Stimulated activated CD4-positive, alpha-beta T cell treated with anti-CD3 and anti-CD28 coated beads, TNF-alpha, amount 100 ng/mL, for 24 hours (primary cell): ENCODE results near the gene MAN1C1.

Experiments used
- DNase-seq, 3 experiments: peaks; one replicate each; pipeline ENCODE4 v3.0.0-alpha.2; 2020; ENCODE audit warnings: low read depth in 3 of 3

MAN1C1 gene

DNA sequence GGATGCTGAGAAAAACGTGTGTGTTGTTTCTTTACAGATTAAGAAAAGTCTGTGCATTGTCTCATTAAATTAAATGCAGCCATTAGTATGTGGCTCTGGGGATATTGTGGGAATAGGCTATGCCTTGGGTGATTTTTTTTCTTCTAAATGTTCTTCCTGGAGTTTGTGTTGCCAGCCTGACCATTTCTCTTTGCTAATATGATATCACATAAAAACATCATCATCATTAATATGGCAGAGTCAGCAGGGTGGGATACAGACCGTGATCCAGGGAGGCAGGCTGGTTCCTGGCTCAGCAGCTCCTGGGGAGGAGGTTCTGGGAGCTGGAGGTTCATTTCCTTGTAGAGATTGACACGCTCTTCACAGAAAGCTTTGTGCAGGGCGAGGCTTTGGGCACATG is 122.8 kb downstream of the MAN1C1 start:
- no peak for DNase-seq

GRCh38 chr1:25740071-25740470 is 123.5 kb downstream of the MAN1C1 start:
- DNase-seq = no peak

- no peak for DNase-seq
These were observed 125.7 kb downstream of the MAN1C1 start for GRCh38 chr1:25742316-25742715.

- DNase-seq = no peak
These were observed 126.9 kb downstream of the MAN1C1 start for GRCh38 chr1:25743164-25744139.

DNA sequence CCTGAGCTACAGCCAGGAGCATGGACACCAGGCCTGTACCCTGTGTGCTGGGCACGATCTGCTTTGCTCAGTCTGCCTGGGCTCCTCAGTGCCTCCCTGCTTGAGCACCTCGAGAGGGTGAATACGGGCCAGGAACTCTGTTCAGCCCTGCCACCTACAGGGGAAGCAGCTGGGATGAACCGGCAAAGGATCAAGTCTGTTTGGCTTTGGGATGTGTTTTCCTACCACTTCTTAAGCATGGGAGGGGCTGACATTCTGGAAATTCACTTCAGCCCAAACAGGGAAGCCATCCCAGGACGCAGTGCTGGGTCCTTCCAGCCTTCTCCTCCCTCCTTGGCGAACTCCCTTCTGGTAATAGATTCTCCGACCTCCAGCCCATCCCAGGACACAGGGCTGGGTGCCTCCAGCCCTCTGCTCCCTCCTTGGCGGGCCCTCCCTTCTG is 127.6 kb downstream of the MAN1C1 start:
- DNase-seq = no peak

- DNase-seq = no peak
These were observed 128.2 kb downstream of the MAN1C1 start for GRCh38 chr1:25744636-25745425.

GRCh38 chr1:25746299-25747045 is 129.9 kb downstream of the MAN1C1 start:
- no peak for DNase-seq

- DNase-seq = no peak
These were observed 130.6 kb downstream of the MAN1C1 start for GRCh38 chr1:25747046-25747719.

DNA sequence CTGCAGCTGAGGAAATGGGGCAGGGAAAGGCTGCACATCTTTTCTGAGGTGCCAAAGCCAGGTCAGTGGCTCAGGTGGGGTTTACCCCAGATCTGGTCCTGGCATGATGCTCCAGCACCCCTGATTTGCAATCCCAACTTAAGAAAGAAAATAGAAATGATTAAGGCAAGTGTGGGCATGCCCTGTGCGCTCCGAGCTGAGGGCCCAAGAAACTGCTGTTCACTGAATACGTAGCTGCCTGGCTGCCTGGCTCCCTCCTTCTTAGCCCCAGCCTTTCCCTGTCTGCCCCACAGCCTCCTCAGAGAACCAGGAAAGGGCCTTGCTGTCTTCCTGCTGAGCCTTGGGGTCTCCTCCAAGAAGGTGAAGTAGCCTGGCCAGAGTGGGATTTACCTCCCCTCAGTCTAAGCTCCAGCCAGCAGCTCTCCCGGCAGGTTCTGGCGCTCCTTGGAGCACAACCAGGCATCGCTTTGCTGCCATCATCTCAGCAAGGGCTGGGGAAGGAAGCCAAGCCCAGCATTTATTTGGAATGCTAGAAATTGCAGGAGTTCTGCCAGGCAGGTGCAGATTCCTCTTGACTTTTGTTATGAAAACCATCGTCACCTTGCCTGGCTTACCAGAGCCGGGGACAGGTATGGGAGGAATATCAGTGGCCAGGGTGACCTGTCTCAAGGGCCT is 132.1 kb downstream of the MAN1C1 start:
- DNase-seq = no peak

DNA sequence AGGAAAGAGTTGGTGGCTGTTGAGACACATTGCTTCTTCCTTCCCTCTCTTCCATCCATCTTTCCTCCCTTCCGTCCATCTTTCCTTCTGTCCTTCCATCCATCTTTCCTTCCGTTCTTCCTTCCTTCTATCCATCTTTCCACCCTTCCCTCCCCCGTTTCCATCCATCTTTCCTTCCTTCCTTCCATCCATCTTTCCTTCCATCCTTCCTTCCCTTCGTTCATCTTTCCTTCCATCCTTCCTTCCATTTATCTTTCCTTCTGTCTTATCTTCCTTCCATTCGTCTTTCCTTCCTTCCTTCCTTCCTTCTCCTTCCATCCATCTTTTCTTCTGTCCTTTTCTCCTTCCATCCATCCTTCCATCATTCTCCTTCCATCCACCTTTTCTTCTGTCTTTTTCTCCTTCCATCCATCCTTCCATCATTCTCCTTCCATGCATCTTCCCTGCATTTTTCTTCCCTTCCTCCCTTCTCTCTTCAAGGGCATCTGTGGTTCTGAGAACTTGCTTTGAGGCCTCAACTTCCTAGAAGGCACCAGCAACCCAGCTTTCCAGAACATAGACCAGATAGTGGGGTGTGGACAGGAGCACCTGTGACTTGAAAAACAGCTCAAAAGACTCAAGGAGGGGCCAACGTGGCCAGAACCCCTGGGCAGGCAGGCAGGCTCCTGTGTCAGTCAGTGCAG is 134.5 kb downstream of the MAN1C1 start:
- DNase-seq = no peak

GRCh38 chr1:25754470-25755181 is 138.0 kb downstream of the MAN1C1 start:
- DNase-seq = no peak

DNA sequence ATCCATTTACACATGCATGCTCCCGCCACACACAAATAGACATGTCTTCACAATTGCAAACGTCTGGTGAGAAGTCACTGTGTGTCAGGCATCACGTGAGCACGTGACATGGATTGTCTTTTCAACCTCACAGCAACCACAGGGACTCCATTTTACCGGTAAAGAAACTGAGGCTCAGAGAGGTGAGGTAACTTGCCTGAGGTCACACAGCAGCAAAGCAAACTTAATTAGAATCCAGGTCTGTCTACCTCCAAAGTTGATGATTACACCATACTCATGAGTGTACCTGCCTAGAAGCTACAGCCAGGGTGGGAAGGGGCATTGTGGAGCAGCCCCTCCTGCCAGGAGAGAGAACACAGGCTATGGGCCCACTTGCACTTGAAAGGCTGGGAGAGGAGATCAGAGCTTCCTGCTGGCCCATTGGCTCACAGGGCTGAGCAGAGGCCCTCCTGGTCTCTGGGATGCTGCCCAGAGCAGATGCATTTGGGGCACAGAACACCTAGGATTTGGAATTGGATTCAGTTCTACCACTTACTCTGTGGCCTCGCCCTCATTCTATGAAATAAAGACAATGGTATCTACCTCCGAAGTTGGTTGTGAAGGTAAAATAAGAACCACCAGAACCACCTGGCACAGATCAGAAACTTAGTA is 139.0 kb downstream of the MAN1C1 start:
- no peak for DNase-seq

- DNase-seq = no peak
These were observed 139.6 kb downstream of the MAN1C1 start for GRCh38 chr1:25756215-25756614.

DNA sequence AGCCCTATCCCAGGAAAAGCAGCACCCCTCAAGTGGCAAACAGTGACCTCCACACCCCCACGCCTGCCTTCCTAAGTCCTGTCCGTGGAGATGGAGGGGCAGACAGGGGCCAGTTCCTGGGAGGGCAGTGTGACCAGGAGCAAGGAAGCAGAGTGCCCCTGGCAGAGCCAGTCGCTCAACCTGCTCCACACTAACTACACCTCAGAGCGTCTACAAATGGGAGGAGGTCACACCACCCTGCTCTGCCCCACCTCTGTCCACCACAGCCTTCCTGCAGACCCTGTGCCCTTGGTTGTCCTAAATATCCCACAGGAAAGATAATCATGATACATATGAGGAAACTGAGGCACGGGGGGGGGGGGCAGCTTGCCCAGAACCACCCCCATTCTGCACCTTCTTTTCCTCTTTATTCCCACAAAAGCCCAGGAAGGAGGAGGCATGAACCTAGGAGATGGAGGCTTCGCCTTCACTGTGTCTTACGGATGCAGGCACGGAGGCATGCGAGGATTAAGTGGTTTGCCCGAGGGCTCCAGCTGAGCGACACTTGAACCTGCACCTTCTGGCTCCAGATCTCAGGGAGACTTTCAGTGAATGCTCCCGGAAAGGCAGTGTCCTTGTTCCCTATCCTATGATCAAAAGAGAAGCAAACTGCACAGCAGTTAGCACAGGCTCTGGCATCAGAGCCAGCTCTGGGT is 140.7 kb downstream of the MAN1C1 start:
- DNase-seq = no peak

DNA sequence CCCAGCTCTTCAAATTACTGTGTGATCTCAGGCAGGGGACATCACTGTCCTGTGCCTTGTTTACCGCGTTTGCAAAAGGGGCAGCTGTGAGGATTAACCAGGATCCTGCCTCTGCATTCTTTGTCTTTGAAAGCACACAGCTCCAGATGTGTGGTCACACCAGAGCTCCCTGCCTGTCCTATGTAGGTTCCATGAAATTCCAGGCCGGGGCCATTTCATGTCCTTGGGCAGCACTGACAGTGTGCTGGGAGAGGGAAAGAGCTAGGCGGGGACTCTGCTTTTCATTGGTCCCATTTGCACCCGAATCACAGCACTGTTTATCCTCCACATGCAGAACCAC is 141.2 kb downstream of the MAN1C1 start:
- no peak for DNase-seq

DNA sequence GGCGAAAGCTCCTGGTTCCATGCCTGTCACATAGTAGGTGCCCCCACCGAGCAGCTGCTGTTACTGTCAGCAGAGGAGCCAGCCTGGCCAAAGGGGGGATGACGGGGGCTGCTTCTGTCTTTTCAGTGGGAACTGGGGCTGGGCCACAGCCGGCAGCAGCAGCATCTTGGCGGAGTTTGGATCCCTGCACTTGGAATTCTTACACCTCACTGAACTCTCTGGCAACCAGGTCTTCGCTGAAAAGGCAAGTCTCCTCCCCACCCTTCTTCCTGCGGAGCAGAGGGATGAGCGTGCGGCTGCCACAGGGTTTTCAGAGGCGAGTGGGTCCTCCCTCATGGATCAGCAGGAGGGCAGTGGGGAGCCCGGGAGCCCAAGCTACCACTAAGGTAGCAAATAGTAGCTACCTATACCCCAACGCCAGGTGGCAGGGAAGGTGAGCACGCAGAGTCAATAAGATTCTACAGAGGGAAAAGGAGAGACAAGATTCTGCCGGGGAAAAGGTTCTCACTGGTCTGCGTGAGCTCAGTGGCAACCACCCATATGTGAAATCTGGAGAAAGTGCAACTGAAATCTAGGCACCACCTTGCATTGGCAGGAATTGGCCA is 142.0 kb downstream of the MAN1C1 start:
- no peak for DNase-seq

- no peak for DNase-seq
These were observed 143.6 kb downstream of the MAN1C1 start for GRCh38 chr1:25760122-25760719.

GRCh38 chr1:25760871-25761270 is 144.3 kb downstream of the MAN1C1 start:
- no peak for DNase-seq
